CD4-positive, alpha-beta T cell treated with Interleukin-12 subunit alpha and Interleukin-12 subunit beta, for 1 hour (primary cell): Measurements from ENCODE around the gene KIN.
A peak's percentile ranks its signal among the peaks of the same experiment; 100 is the strongest.
"Not testable (repeated sequence)": the region's sequence is repeated elsewhere in the genome, so short reads cannot be mapped to it uniquely, and the experiment has no call there.

Experiments
- DNase-seq: peaks from one replicate; pipeline ENCODE4 v3.0.0-alpha.2; 2020

KIN gene

GRCh38 chr10:7787857-7788638 lies at the start of gene KIN, which contains the start of gene ATP5F1C:
Gene KIN, minus strand, starts transcription at chr10:7787993. Its CDS starts 60 bp downstream, at chr10:7787933.
Gene ATP5F1C, plus strand, starts transcription at chr10:7788177. Its CDS starts 31 bp downstream, at chr10:7788208.
- peak; percentile 98 for DNase-seq

- DNase-seq = no peak
These were observed 48.8 kb upstream of the KIN start for GRCh38 chr10:7836571-7836970.

- no peak for DNase-seq
These were observed 46.5 kb upstream of the KIN start for GRCh38 chr10:7834262-7834661.

- no peak for DNase-seq
These were observed 45.4 kb upstream of the KIN start for GRCh38 chr10:7833210-7833609.

GRCh38 chr10:7832060-7832459 lies 44.3 kb upstream of the KIN start:
- DNase-seq = no peak

GRCh38 chr10:7829289-7829834 lies 41.6 kb upstream of the KIN start:
- DNase-seq = no peak

- DNase-seq = no peak
These were observed 39.2 kb upstream of the KIN start for GRCh38 chr10:7826971-7827370.

GRCh38 chr10:7824251-7824650 lies 36.5 kb upstream of the KIN start:
- DNase-seq = no peak

- peak; percentile 22 for DNase-seq
These were observed 31.3 kb upstream of the KIN start for GRCh38 chr10:7819121-7819460.

GRCh38 chr10:7818295-7819120 lies 30.7 kb upstream of the KIN start, which contains the start of gene TAF3:
Gene TAF3, plus strand, starts transcription at chr10:7818505. Its CDS starts 205 bp downstream, at chr10:7818710.
- peak; percentile 91 for DNase-seq

- DNase-seq = no peak
These were observed 30.1 kb upstream of the KIN start for GRCh38 chr10:7817984-7818294.

GRCh38 chr10:7817576-7817975 lies 29.8 kb upstream of the KIN start:
- DNase-seq = no peak

- no peak for DNase-seq
These were observed 25.7 kb upstream of the KIN start for GRCh38 chr10:7813481-7813880.

- DNase-seq = not testable (repeated sequence)
These were observed 23.9 kb upstream of the KIN start for GRCh38 chr10:7811743-7812142.

GRCh38 chr10:7811000-7811399 lies 23.2 kb upstream of the KIN start:
- no peak for DNase-seq

GRCh38 chr10:7810443-7810842 lies 22.6 kb upstream of the KIN start:
- no peak for DNase-seq

- no peak for DNase-seq
These were observed 21.0 kb upstream of the KIN start for GRCh38 chr10:7808686-7809267.

- no peak for DNase-seq
These were observed 16.9 kb upstream of the KIN start for GRCh38 chr10:7804741-7805140.

GRCh38 chr10:7804216-7804615 lies 16.4 kb upstream of the KIN start:
- no peak for DNase-seq

GRCh38 chr10:7802606-7803005 lies 14.8 kb upstream of the KIN start:
- no peak for DNase-seq

- DNase-seq = no peak
These were observed 9.8 kb upstream of the KIN start for GRCh38 chr10:7797582-7797981.

GRCh38 chr10:7795605-7796004 lies 7.8 kb upstream of the KIN start:
- no peak for DNase-seq

GRCh38 chr10:7794251-7795026 lies 6.6 kb upstream of the KIN start:
- no peak for DNase-seq
